ENCODE results near the gene ACAN.

ACAN gene

DNA sequence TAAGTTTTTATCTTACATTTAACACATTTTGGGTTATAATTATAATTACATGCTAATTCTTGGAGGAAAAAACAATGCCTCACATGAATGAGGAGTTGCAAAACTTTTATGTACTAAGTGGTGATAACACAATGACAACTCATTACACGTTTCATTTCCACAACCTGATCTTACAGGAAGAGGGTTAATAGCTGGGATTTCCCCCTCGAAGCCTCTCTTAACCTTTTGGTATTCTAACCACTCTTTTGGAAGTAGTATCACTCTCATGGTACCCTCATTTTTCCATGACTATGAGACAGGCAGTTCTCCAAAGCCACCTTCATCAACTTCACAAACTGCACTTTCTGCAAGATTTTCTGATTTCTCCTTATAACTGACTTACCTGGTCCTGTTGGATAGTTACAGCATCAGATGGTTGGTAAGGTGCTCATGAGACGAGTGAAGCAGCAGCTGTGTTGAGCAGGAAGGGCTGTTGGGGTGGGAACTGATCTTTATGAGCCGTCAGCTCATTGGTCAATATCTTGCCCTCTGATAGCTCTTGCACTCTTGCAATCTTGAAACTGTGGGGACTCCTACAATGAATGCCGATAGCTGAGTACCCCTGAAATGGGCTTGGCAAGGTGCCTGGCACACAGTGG lies 41.6 kb downstream of the ACAN start:
- no peak for DNase-seq

DNA sequence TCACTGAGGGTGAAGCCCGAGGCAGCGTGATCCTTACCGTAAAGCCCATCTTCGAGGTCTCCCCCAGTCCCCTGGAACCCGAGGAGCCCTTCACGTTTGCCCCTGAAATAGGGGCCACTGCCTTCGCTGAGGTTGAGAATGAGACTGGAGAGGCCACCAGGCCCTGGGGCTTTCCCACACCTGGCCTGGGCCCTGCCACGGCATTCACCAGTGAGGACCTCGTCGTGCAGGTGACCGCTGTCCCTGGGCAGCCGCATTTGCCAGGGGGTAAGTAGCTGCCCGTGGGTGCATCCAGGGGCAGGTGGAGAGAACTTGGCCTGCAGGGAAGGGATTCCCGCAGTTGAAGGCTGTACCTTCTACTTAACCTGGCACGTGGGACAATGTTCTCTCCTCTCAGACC lies 42.4 kb downstream of the ACAN start:
- no peak for DNase-seq

DNA sequence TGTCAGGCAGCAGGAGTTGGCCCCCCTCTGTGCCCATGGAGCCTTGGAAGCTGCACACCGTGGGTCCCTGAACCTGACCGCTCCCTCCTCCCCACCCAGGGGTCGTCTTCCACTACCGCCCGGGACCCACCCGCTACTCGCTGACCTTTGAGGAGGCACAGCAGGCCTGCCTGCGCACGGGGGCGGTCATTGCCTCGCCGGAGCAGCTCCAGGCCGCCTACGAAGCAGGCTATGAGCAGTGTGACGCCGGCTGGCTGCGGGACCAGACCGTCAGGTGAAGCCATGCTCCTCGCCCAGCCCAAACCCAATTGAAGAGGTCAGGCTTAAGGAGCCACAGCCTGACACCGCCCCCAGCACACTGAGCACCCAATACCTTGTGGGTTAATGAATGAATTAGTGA lies 43.9 kb downstream of the ACAN start:
- no peak for DNase-seq

DNA sequence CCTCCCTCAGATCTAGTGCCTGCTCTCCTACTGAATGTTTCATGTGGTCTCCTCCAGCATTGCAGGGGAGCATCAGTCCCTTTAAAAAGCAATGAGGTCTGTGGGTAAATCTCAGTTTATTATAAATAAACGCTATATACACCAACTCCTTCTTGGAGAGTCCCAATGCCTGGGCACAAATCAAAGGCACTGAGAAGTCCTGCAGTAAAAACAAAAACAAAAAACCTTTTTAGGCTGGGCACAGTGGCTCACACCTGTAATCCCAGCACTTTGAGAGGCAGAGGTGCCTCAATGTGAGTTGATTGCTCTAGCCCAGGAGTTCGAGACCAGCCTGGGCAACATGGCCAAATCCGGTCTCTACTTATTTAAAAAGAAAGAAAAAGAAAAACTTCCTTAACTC lies 45.0 kb downstream of the ACAN start:
- no peak for DNase-seq

DNA sequence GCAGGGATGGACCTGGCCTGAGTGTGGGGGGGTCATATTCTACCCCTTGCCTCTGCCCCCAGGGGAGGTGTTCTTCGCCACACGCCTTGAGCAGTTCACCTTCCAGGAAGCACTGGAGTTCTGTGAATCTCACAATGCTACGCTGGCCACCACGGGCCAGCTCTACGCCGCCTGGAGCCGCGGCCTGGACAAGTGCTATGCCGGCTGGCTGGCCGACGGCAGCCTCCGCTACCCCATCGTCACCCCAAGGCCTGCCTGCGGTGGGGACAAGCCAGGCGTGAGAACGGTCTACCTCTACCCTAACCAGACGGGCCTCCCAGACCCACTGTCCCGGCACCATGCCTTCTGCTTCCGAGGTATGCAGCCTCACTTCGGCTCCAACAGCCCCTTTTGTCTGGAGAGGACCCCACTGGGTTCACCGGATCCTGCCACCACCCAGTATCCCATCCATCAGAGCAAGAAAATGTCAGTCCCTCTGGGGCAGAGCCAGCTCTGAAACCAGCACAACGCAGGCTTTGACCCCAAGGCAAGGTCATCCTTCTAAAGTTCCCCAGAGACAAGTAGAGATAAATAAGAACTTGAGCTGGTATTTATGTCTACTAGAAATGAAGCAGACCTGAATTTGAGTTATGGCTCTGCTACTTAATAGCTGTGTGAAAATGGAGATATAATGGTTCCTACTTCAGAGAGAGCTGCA lies 46.3 kb downstream of the ACAN start:
- no peak for DNase-seq

DNA sequence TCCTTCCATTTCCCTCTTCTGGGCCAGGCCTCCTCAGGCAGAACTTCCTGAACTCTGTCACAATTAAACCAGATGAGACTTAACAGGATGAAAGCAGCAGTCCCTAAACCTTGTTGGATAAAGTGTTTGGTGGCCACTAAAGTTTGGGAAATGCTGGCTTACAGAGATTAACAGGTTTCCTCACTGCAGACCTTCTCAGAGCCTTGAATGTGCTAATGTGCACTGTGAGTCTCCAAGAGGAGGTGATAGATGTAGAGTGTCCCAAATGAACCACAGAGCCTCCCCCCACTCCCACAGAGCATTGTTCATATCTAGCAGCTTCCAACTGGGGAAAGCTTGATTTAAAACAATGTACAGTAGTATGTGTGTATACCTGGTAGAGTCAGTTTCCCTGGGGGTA lies 49.2 kb downstream of the ACAN start:
- DNase-seq, result no peak

DNA sequence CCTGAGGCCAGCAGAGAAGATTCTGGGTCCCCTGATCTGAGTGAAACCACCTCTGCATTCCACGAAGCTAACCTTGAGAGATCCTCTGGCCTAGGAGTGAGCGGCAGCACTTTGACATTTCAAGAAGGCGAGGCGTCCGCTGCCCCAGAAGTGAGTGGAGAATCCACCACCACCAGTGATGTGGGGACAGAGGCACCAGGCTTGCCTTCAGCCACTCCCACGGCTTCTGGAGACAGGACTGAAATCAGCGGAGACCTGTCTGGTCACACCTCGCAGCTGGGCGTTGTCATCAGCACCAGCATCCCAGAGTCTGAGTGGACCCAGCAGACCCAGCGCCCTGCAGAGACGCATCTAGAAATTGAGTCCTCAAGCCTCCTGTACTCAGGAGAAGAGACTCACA lies 55.7 kb downstream of the ACAN start:
- no peak for DNase-seq

DNA sequence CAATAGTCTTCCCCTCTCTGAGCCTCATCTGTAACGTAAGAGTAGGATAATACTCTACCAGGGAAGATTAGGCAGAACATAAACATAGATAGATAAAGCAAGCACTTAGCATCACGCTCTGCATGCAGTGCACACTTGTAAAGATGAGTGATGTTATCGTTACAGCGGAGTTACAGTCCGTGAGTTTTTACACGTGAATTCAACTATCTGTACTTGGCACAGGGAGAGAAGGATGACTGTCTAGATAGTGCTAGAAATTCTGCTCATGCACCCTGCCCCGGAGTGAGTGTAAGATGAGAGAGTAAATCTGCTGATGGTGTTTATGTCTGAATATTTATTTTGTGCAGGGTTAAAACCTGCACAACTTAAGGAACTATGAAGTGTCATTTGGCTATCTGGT lies 56.3 kb downstream of the ACAN start:
- DNase-seq, result no peak

DNA sequence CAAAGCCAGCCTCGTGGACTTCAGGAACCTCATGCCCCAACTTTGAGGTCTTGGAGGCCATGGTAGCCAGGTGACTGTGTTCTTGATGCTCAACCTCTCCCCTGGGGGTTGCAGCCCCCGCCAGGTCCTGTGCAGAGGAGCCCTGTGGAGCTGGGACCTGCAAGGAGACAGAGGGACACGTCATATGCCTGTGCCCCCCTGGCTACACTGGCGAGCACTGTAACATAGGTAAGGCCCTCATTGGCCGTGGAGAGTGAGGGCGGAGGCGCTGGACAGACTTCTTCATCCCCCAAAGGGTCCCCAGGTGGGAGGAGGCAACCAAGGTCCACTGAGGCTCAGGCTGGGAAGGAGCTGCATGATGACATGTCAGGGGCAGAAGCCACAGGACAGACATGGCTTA lies 57.0 kb downstream of the ACAN start:
- DNase-seq, result no peak

DNA sequence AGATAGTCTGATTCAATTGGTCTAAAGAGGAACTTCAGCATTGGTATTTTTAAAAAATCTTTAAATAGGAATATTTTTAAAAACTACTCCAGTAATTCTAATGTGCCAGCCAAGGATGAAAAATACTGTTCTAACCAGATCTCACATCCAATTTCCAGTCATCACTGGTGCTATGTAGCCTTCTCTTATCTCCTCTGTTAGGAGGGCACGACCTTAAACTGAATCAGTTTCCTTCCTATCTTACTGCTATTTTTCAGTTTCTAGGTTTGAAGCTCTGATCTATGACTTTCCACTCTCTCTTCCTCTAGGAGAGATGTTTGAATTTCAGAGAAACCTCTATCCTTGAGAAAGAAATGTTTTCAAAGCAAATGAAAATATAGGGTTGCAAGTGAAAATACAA lies 60.2 kb downstream of the ACAN start:
- no peak for DNase-seq

DNA sequence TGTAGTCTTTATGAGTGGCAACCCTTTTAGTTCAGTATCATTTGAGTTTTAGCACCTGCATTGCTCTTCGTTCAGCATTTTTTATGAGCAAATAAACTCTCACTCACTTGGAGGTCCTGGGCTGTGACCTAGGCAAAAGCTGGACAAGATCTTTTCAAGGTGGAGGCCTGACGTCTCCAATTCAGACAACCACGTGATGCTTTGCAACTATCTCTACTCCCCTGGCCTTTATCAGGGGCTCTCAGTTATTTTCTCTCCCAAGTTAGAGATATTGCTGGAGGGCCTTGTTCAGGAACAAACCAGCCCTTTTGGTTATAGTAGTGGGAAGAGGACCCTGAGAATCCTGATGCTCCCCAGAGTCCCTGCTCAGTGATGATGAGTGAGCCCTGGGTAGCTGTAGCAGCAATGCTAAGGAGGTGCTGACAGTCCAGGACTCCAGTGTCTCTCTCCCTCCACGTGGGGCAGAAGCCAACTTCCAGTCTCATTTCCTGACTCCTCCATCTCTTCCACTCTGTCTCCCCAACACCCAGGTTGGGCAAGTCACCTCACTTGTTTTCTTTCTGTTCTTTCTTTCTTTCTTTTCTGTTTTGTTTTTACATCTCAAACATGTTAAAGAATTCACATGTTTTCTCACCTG lies 61.7 kb downstream of the ACAN start:
- no peak for DNase-seq

DNA sequence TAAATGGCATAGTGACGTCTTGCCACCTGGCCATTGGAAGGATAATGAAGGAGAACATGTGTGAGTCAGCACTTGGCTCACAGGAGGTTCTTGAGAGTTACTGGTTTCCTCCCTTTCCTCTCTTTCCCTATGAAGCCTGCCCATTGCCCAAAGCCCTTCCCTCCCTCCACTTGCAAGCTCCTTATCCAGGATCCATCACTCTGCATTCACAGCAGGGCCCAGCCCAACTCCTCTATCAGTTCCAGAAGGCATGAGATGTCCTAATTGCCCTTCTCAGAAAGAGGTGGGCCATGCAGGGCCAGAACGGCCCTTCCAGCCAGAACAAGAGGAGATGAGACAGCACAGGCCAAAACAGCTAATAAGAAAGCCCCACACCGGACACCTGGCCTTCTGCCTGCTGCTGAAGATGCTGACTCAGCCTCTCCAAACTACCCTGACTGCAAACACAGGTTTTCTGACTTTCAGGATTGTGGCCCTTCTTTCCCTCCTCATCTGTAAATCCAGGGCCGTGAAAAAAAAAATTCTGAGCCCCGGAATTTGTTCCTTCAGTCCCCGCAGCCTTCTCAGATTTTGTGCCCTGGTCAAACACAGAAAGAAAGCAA lies 62.4 kb downstream of the ACAN start:
- no peak for DNase-seq

DNA sequence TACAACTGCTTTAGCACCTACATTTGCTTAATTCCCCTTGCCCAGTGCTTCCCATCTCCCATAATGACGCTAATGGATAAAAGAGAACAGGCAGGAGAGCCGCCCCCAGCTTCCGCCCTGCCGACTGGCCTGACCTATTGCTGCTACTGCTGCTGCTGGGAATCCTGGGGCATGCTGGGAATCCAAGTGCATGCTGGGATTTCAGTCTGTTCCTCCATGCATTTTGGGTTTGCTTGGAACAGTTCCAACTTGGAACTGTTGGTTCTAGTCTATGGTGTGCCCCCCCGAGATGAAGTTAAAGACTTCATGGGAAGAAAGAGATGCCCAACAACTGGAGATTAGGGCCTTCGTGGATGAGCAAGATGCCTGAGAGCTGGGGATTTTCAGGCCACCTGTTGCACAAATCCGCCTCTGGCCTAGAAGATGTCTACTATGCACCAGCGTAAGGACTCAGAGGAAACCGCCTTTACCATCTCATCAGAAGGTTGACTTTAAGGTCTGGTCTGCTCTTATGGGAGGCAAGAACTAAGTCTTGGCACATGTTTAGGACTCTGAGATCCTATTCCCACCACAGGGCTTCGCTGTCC lies 63.2 kb downstream of the ACAN start:
- DNase-seq, result no peak

DNA sequence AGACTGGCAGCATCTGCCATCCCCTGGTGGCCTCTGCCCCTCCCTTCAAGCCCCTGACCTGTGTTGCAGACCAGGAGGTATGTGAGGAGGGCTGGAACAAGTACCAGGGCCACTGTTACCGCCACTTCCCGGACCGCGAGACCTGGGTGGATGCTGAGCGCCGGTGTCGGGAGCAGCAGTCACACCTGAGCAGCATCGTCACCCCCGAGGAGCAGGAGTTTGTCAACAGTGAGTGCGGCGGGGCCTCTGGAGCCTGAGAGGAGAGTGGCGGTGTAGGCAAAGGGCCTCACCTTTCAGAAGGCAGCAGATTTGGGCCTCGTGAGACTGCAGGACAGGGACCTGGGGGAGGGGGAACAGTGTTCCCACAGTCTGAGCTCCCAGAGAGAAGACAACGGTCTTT lies 68.1 kb downstream of the ACAN start:
- DNase-seq, result no peak

DNA sequence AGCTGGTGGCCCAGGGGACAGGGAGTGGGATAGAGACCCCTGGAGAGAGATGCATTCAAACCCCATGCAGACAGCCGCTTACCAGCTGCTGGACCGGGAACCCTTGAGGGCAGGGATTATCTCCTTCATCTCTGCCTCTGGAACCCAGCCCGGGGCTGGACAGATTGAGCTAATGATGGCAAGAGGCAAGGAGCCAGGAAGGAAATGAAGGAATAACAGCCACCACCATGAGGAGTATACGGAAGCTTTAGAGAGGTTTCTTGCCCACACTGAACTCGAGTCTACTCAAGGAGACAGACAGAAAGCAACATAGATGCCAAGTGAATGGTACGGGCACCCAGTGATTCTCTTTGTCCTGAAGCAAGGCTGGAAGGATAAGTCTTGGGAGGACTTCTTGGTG lies 68.9 kb downstream of the ACAN start:
- DNase-seq, result no peak

DNA sequence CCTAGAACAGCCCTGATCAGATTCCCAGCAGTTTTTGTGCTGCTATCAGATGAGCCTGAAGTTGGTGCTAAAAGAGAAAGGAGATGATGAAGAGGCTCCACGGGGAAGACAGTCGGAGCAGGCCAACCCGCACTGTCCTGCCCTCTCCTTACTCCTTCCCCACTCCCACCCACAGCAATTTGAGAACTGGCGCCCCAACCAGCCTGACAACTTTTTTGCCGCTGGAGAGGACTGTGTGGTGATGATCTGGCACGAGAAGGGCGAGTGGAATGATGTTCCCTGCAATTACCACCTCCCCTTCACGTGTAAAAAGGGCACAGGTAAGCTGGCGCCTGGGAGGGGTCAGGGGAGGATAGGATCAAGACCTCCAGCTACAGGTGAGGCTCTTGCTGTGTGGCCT lies 69.5 kb downstream of the ACAN start:
- DNase-seq, result no peak

DNA sequence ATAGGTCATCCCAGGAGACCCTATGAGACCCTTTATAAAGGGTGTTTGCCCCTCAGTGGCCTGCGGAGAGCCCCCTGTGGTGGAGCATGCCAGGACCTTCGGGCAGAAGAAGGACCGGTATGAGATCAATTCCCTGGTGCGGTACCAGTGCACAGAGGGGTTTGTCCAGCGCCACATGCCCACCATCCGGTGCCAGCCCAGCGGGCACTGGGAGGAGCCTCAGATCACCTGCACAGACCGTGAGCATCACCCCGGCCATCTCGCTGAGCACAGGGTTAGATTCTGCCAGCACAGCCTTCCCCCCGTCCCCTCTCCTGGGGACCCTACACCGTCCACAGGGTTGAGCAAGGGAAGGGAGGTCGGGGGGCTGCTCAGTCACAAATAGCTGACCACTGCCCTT lies 70.5 kb downstream of the ACAN start:
- no peak for DNase-seq

DNA sequence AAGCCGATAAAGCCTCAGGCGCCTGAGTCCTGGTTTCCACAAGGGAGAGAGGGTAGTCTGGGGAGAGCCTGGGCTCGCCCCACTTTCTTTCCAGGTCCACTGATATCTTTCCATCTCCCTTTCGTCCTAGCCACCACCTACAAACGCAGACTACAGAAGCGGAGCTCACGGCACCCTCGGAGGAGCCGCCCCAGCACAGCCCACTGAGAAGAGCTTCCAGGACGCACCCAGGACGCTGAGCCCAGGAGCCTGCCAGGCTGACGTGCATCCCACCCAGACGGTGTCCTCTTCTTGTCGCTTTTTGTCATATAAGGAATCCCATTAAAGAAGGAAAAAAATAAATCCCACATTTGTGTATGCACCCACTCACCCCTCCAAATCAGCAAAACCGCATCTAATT lies 71.0 kb downstream of the ACAN start:
- no peak for DNase-seq

DNA sequence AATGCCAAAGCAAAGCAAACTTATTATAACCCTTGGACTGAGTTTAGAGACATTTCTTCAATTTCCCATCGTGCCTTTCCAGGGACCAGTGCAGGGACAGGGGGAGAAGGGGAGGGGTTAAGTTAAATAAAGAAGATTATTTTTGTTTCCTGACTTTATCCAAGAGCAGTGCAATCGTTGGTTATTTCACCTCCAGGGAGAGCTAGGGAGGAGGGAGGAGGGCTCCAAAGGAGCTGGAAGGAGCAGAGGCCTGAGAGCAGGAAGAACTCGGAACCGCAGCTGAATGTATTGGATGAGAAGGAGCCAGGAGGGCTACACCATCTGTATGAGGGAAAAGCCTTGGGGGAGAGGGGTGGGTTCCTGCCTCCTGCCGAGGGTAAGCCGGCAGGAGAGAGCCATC lies 71.4 kb downstream of the ACAN start:
- no peak for DNase-seq

DNA sequence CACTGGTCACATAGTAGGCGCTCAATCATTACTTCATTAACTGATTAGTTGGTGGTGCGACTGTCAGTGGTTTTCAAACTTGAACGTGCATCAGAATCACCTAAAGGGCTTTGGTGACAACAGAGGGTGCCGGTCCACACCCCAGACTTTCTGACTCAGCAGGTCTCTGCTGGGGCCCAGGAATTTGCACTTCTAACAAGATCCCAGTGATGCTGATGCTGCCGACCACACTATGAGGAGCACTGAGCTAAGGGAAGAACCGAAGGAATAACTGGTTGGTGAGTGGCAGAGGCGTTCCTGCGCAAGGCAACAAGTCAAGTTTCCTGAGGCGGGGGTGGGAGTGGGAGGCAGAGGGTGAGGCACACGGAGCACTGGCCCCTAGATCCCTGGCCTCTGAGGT lies 73.3 kb downstream of the ACAN start:
- no peak for DNase-seq

DNA sequence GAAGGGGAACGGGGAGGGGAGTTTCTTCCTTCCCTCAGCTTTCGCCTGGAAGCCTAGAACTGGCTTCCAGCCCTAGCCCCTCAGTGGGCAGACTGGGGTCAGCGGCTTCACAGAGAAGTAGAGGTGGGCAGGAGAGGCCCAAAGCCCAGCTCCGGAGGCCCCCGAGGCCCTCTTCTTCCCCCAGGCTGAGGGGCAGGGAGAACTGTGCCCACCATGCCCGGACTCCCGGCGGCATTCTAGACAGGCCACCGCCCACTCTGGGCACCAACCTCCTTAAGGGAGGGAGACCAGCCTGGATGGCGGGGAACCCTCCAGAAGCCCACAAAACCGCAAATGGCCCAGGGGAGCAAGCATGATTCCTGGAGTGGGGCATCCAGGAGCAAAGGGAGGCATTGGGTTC lies 74.2 kb downstream of the ACAN start:
- no peak for DNase-seq

DNA sequence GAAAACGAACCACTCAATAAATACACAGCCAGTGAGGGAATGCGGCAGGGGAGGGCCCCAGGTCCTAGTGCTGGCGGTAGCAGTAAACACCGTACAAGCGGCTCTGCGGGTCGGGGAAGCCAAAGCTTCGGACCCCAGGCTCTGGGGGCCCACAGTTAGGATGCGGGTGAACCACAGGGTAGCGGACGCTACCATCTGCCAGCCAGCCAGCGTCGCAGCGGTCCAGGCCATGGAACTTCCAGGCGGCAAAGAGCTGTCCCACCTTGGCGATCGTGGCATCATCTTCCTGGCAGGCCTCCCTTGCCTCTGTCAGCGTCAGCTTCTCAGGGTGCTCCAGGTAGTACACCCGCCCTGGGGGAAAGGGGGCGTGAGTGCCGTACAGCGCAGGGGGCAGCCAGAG lies 74.7 kb downstream of the ACAN start:
- no peak for DNase-seq

DNA sequence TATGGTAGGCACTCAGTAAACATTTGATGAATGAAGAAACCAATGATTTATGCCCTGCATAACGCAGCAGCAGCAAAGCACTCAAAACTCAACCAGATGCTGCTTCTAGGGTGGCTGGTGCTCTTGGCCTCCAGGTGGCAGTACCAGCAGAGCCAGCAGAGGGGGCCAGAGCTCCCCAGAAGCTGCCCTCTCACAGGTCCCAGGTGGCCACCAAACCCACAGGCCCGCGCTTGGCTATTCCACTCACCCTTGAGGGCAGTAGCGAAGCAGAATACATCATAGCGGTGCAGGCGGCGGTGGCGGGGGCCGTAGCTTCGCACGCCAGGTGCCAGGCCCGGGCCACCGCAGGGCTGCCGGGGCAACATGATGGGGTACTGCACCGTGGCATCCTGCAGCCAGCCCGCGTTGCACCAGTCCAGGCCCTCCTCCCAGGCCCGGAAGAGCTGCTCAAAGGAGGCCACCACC lies 75.5 kb downstream of the ACAN start:
- peak; percentile 49 for DNase-seq

Measured in NCI-H526 treated with DMSO at 0.1 percent for 48 hours (cell line).